ENCODE measurements around the gene ETFA.

DNA sequence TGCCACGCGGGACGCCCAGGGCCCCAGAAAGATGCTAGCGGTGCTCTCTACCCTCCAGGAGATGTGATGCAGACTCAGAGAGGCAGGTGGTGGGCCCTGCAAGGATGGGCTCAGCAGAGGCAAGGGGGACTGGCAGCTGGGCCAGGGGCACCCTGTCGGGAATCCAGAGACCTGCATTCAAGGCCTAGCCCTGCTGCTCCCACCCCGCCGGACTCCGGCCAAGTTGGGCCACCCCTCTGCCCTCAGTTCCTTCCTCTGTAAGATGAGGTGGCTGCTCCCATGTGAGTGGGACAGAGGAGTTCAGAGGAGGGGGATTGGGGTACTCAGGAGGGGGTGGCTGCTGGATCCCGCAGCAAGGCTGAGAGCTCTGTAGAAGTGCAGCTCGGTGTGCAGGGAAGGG lies 135.2 kb downstream of the ETFA start:
- TF ChIP-seq POLR2A (IDR thresholded peaks at IDR 0.05), result no peak
- TF ChIP-seq, protein P1, sequence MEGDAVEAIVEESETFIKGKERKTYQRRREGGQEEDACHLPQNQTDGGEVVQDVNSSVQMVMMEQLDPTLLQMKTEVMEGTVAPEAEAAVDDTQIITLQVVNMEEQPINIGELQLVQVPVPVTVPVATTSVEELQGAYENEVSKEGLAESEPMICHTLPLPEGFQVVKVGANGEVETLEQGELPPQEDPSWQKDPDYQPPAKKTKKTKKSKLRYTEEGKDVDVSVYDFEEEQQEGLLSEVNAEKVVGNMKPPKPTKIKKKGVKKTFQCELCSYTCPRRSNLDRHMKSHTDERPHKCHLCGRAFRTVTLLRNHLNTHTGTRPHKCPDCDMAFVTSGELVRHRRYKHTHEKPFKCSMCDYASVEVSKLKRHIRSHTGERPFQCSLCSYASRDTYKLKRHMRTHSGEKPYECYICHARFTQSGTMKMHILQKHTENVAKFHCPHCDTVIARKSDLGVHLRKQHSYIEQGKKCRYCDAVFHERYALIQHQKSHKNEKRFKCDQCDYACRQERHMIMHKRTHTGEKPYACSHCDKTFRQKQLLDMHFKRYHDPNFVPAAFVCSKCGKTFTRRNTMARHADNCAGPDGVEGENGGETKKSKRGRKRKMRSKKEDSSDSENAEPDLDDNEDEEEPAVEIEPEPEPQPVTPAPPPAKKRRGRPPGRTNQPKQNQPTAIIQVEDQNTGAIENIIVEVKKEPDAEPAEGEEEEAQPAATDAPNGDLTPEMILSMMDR (IDR thresholded peaks at IDR 0.05), result no peak
- TF ChIP-seq POLR2AphosphoS5 (IDR thresholded peaks at IDR 0.05; ENCODE audit: insufficient read depth in 1 of 2, low read depth in 1 of 2), result no peak

Data from vagina (tissue), 2 donors.